Panc1 (cell line): ENCODE data around the gene FAM120B.

ENCODE experiments used
- POLR2AphosphoS5 ChIP-seq: IDR thresholded peaks from 2 replicates; pipeline ENCODE4 v1.6.1; 2012; ENCODE audit warnings: mild to moderate bottlenecking, low read depth, low read length, moderate library complexity
- SIN3A ChIP-seq: IDR thresholded peaks from 2 replicates; pipeline ENCODE4 v1.6.1; 2012; ENCODE audit warnings: low read depth, mild to moderate bottlenecking, low read length, moderate library complexity, borderline replicate concordance; ENCODE audit not compliant: insufficient read depth
- TF ChIP-seq, protein P1 (sequence below): fragments of 450-650 bp; IDR thresholded peaks from 2 replicates; pipeline ENCODE4 v1.5.1; 2017; ENCODE audit warnings: mild to moderate bottlenecking
- TF ChIP-seq, protein P2 (sequence below), 2 experiments: IDR thresholded peaks; 2 replicates each; pipeline ENCODE4 v1.6.1; 2011 to 2012; ENCODE audit warnings: low read depth in 2 of 2, control low read depth in 1 of 2, low read length in 1 of 2, mild to moderate bottlenecking in 1 of 2, moderate library complexity in 1 of 2; ENCODE audit not compliant: insufficient read depth in 1 of 2

DNA sequence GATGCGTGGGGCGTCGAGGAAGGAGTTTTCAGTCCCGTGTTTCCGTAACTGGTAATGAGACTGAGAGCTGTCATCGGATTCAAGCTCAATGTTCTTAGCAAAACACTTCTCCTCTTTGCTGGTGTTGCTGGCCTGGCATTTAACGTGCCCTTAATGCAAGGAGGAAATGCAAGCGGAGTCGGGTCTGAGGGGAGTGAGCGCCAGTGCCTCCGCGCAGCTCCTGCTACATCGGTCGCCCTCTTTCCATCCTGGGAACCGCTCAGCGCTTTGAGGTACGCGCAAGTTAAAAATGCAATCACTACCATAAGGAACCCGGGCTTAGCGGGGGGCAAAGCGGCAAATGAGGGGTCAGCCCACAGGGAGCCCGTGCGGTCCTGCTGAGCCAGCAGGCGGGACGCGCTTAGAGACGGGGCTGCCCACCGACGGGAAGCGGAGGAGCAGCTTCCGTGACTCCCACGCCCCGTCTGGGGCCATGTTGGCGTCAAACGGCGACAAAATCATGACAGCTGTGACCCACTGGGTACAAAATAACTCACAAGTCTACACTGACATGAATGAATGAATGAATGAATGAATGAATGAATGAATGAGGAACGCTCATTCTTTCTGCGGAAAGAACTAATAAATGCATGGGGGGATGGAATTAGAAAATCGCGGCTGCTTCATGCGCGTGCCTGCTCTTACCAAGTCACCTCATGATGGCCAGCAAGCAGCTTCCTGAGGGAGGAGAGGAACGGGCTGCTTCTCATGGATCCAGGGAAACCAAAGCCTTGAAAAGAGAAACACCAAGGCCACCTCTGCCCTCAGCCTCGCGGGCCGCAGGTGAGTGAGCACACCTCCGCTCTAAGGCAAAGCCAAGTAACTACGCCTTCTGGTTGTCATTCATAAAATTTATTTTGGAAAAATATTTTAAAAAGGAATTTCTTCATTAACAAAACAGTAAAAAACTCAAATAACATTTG, 24.9 kb upstream of the FAM120B start:
- TF ChIP-seq, protein P1, sequence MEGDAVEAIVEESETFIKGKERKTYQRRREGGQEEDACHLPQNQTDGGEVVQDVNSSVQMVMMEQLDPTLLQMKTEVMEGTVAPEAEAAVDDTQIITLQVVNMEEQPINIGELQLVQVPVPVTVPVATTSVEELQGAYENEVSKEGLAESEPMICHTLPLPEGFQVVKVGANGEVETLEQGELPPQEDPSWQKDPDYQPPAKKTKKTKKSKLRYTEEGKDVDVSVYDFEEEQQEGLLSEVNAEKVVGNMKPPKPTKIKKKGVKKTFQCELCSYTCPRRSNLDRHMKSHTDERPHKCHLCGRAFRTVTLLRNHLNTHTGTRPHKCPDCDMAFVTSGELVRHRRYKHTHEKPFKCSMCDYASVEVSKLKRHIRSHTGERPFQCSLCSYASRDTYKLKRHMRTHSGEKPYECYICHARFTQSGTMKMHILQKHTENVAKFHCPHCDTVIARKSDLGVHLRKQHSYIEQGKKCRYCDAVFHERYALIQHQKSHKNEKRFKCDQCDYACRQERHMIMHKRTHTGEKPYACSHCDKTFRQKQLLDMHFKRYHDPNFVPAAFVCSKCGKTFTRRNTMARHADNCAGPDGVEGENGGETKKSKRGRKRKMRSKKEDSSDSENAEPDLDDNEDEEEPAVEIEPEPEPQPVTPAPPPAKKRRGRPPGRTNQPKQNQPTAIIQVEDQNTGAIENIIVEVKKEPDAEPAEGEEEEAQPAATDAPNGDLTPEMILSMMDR = no peak
- TF ChIP-seq, protein P2, sequence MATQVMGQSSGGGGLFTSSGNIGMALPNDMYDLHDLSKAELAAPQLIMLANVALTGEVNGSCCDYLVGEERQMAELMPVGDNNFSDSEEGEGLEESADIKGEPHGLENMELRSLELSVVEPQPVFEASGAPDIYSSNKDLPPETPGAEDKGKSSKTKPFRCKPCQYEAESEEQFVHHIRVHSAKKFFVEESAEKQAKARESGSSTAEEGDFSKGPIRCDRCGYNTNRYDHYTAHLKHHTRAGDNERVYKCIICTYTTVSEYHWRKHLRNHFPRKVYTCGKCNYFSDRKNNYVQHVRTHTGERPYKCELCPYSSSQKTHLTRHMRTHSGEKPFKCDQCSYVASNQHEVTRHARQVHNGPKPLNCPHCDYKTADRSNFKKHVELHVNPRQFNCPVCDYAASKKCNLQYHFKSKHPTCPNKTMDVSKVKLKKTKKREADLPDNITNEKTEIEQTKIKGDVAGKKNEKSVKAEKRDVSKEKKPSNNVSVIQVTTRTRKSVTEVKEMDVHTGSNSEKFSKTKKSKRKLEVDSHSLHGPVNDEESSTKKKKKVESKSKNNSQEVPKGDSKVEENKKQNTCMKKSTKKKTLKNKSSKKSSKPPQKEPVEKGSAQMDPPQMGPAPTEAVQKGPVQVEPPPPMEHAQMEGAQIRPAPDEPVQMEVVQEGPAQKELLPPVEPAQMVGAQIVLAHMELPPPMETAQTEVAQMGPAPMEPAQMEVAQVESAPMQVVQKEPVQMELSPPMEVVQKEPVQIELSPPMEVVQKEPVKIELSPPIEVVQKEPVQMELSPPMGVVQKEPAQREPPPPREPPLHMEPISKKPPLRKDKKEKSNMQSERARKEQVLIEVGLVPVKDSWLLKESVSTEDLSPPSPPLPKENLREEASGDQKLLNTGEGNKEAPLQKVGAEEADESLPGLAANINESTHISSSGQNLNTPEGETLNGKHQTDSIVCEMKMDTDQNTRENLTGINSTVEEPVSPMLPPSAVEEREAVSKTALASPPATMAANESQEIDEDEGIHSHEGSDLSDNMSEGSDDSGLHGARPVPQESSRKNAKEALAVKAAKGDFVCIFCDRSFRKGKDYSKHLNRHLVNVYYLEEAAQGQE (IDR thresholded peaks at IDR 0.05; ENCODE audit: insufficient read depth in 1 of 2, low read depth in 2 of 2, low read length in 1 of 2) = no peak
- TF ChIP-seq POLR2AphosphoS5 (no peak), SIN3A (no peak)
